ENCODE measurements around the gene MECP2.
"Not testable (repeated sequence)": the region's sequence is repeated elsewhere in the genome, so short reads cannot be mapped to it uniquely, and the experiment has no call there.

The MECP2 gene

DNA sequence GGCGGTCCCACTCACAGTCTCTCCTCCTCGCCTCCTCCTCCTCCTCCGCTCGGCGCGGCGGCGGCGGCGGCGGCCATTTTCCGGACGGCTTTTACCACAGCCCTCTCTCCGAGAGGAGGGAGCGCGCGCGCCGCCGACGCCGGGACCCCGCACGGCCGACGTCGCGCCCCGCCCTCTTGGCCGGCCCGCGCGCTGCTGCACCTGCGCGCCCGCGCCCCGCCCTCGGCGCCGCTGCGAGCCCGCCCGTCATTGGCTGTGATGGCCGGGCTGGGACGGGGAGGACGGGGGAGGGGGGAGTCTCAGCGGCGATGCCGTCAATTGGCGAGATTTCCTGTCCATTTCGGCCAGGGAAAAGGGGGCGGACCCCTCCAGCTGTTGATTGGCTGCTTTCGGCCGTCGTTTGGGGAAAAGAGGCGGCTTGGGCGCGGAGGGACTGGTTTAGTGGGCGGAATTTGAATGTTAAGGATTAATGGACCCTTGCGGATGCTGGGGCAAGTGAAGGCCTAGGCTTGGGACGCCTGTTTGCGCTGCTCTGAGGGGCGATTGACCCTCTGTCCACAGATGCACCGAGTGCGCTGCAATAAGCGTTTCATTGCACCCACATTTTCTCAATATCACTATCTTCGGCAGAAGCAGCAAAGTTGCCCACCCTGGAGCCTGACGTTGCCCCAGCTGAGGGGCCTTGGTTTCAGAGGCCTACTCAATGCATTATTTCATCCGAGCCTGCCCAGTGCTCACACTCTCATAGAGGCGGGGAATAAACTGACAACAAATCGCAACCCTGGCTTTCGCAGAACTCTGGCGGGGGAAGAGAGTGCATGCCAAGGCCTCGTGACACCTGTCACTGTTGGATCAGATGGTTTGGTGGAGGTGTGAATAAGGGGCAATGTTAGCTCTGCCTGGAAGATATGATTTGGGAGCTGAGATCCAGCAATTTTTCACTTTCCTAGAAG, at the start of gene MECP2:
Gene MECP2, minus strand, starts transcription at position 129 of the 953 bp plus-strand sequence.
- Mint-ChIP-seq H3K4me1 (peaks cover 21 to 29% of the 10 kb centered on the region in 2 donors), H3K27me3 (peaks cover 4 to 7% of the 10 kb centered on the region in 2 donors), H3K27ac (peak within 1 kb of the TSS; percentile 98), H3K4me3 (peak within 1 kb of the TSS; percentile 93 to 95), H3K9me3 (no peaks in the 10 kb centered on the region), H3K36me3 (peaks cover 4 to 14% of the 10 kb centered on the region in 2 donors)
- peak; percentile 88 for DNase-seq
- ATAC-seq (replicated peaks): peak; percentile 86 to 90

DNA sequence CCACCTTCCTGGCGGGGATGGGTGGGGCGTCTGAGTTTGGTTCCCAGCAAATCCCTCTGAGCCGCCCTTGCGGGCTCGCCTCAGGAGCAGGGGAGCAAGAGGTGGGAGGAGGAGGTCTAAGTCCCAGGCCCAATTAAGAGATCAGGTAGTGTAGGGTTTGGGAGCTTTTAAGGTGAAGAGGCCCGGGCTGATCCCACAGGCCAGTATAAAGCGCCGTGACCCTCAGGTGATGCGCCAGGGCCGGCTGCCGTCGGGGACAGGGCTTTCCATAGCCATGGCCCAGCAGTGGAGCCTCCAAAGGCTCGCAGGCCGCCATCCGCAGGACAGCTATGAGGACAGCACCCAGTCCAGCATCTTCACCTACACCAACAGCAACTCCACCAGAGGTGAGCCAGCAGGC, 46.5 kb upstream of the MECP2 start, which contains the start of gene OPN1LW:
Gene OPN1LW, plus strand, starts transcription at position 234 of the 400 bp plus-strand sequence. Its CDS starts 41 bp downstream, at position 275.
- ATAC-seq (replicated peaks); H3K9me3 Mint-ChIP-seq; DNase-seq; H3K4me3 Mint-ChIP-seq; H3K27me3 Mint-ChIP-seq; H3K4me1 Mint-ChIP-seq; H3K36me3 Mint-ChIP-seq; H3K27ac Mint-ChIP-seq: not testable (repeated sequence)

DNA sequence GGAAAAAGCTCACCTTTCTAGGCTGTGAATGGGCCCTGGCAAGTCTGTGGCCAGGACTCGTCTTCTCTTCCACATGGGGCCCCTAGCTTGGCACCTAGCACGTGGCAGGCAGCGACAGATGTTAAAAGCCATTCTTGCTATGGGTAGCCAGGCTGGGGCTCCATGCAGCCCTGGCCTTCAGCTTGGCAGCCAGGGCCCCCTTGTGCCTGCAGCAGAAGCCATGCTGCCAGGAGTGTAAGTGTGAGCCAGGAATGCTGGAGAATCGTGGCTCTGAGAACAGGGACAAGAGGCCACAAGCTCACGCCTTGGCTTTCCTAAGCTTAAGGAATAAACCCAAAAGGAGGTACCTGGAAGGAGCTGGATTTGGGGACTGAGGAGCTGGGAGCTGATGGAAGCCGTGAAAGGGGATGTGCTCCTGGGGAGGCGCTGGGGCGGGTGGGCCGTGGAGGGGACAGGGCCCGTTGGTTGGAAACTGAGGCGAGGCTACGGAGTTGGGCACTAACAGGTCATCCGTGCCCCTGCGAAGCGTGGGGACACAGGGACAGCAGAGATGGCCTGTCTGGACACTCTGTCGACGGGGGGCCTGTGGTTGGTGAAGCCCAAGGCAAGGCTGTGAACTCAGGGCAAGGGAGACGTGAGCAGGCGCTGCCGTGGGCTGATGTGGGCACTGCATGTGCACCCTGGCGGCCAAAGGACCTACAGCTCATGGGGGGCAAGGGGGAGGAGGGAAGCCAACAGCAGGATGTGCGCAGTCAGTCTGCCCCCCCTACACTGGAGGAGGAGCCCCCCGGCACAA, 45.6 kb upstream of the MECP2 start:
- no peaks in the 10 kb centered on the region for H3K9me3 Mint-ChIP-seq
- H3K27ac Mint-ChIP-seq: no peak overlapping the region
- H3K27me3 Mint-ChIP-seq: no peaks in the 10 kb centered on the region
- peaks cover 0 to 2% of the 10 kb centered on the region in 2 donors for H3K4me1 Mint-ChIP-seq
- no peak overlapping the region for H3K4me3 Mint-ChIP-seq
- no peak for ATAC-seq (replicated peaks)
- H3K36me3 Mint-ChIP-seq: no peaks in the 10 kb centered on the region
- no peak for DNase-seq

DNA sequence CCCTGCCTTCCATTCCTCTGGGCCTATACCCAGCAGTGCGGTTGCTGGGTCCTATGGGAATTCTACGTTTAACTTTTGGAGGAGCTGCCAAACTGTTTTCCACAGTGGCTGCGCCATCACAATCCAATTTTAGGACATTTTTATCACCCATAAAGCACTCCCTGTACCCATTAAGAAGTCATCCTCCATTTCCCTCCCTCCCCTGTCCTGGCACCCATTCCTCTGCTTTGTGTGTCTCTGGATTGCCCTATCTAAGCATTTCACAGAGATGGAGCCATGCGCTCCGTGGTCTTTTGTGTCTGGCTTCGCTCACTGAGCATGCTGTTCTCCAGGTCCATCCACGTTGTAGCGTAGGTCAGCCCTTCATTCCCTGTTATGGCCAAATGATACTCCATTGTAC, 44.9 kb upstream of the MECP2 start:
- Mint-ChIP-seq H3K4me3 (no peak overlapping the region), H3K36me3 (no peaks in the 10 kb centered on the region), H3K27me3 (no peaks in the 10 kb centered on the region), H3K9me3 (no peaks in the 10 kb centered on the region), H3K27ac (no peak overlapping the region), H3K4me1 (peaks cover 0 to 2% of the 10 kb centered on the region in 2 donors)
- ATAC-seq (replicated peaks): no peak
- no peak for DNase-seq

DNA sequence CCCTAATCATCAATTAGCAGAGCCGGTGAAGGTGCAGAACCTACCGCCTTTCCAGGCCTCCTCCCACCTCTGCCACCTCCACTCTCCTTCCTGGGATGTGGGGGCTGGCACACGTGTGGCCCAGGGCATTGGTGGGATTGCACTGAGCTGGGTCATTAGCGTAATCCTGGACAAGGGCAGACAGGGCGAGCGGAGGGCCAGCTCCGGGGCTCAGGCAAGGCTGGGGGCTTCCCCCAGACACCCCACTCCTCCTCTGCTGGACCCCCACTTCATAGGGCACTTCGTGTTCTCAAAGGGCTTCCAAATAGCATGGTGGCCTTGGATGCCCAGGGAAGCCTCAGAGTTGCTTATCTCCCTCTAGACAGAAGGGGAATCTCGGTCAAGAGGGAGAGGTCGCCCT, 43.2 kb upstream of the MECP2 start:
- H3K4me1 Mint-ChIP-seq: peaks cover 4 to 5% of the 10 kb centered on the region in 2 donors
- no peaks in the 10 kb centered on the region for H3K27me3 Mint-ChIP-seq
- H3K4me3 Mint-ChIP-seq: no peak overlapping the region
- no peak overlapping the region for H3K27ac Mint-ChIP-seq
- H3K36me3 Mint-ChIP-seq: no peaks in the 10 kb centered on the region
- no peak for DNase-seq
- no peaks in the 10 kb centered on the region for H3K9me3 Mint-ChIP-seq
- ATAC-seq (replicated peaks): no peak

DNA sequence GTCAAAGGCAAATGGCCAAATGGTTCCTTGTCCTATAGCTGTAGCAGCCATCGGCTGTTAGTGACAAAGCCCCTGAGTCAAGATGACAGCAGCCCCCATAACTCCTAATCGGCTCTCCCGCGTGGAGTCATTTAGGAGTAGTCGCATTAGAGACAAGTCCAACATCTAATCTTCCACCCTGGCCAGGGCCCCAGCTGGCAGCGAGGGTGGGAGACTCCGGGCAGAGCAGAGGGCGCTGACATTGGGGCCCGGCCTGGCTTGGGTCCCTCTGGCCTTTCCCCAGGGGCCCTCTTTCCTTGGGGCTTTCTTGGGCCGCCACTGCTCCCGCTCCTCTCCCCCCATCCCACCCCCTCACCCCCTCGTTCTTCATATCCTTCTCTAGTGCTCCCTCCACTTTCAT, 42.7 kb upstream of the MECP2 start:
- Mint-ChIP-seq H3K36me3 (no peaks in the 10 kb centered on the region), H3K9me3 (no peaks in the 10 kb centered on the region), H3K4me1 (peaks cover 6 to 9% of the 10 kb centered on the region in 2 donors), H3K4me3 (no peak overlapping the region), H3K27me3 (no peaks in the 10 kb centered on the region), H3K27ac (no peak overlapping the region)
- DNase-seq: no peak
- ATAC-seq (replicated peaks): no peak

DNA sequence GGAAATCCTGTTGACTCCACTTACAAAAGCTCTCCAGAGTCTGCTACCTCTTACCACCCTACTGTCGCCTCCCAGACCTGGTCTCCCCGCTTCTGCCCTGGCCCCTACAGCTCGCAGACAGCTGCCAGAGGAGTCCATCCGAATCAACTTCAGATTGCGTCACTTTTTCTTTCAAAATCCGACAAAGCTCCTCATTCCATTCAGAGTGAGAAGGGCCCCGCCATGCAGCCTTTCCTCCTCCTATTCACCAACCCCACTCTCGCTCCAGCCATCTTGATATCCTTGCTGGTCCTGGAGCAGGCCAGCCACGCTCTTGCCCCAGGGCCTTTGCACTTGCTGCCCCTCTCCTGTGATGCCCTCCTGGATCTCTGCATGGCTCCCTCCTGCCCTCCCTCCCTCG, 41.3 kb upstream of the MECP2 start:
- Mint-ChIP-seq H3K4me1 (peaks cover 6 to 9% of the 10 kb centered on the region in 2 donors), H3K9me3 (no peaks in the 10 kb centered on the region), H3K4me3 (no peak overlapping the region), H3K36me3 (no peaks in the 10 kb centered on the region), H3K27ac (no peak overlapping the region), H3K27me3 (no peaks in the 10 kb centered on the region)
- no peak for DNase-seq
- no peak for ATAC-seq (replicated peaks)

DNA sequence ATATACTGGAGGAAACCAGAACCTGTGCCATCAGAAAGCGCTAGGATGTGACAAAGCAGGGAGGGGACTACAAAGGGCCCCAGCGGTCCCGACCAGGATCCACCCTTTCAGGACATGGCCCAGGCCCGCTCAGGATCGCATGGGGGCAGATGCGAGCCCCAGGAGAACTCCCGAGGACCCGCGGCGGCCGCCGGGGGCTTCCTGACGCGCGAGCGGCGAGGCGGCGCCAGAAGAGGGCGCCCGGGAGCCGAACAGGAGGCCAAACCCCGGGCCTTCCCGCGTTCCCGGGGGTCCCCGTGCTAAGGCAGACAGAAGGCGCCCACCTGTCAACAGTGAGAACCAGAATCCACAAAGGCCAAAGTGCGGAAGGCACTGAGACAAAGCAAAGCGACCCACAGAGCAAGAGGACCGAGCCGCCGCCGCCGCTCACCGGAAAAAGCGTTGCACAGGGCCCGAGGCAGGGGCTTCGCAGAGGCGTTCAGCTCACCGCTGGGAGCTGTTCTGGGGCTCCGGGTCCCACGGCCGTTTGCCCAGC, 39.2 kb upstream of the MECP2 start:
- H3K9me3 Mint-ChIP-seq: no peaks in the 10 kb centered on the region
- peak; percentile 72 to 84 for ATAC-seq (replicated peaks)
- H3K36me3 Mint-ChIP-seq: no peaks in the 10 kb centered on the region
- no peaks in the 10 kb centered on the region for H3K27me3 Mint-ChIP-seq
- peak overlapping the region; percentile 87 to 89 for H3K4me3 Mint-ChIP-seq
- peak overlapping the region; percentile 85 for H3K27ac Mint-ChIP-seq
- DNase-seq: peak; percentile 47
- peaks cover 4 to 9% of the 10 kb centered on the region in 2 donors for H3K4me1 Mint-ChIP-seq

DNA sequence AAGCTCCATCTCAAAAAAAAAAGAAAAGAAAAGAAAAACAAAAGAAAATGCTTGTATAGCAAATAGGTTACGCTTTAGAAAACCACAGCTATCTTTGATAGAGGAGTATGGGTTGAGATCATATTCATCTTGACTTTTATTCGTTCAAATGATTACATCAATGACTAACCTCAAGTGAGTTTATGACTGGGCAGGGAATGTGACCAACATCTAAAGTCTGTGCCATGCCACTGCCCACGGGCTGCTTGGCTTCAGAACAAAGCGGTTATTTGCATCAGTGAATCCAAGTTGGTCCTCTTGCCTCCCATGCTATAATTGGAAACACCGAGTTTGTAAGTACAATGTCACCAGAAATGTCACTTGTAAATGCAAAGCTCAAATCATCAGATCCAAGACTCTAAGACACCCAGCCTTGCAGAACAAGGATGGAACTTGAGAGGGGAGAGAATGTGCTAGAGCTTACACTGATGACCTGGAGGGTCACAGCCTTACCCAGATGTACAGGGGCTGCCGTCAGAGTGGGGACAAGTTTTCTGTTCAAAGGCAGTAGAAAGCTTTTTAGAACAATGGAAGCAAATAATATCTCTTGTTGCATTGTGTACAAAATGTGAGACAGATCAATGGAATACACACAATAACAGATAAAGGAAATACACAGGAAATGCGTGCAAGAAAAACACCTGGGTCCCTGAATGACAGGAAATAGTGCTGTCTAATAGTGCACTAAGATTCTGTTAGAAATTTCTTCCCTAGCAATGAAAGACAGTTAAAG, 38.1 kb upstream of the MECP2 start:
- DNase-seq: peak; percentile 6
- H3K36me3 Mint-ChIP-seq: no peaks in the 10 kb centered on the region
- H3K4me1 Mint-ChIP-seq: peaks cover 4 to 9% of the 10 kb centered on the region in 2 donors
- peak overlapping the region in 1 of 2 donors; percentile 89 for H3K4me3 Mint-ChIP-seq
- ATAC-seq (replicated peaks): peak; percentile 61 to 71
- no peak overlapping the region for H3K27ac Mint-ChIP-seq
- H3K9me3 Mint-ChIP-seq: no peaks in the 10 kb centered on the region
- no peaks in the 10 kb centered on the region for H3K27me3 Mint-ChIP-seq

DNA sequence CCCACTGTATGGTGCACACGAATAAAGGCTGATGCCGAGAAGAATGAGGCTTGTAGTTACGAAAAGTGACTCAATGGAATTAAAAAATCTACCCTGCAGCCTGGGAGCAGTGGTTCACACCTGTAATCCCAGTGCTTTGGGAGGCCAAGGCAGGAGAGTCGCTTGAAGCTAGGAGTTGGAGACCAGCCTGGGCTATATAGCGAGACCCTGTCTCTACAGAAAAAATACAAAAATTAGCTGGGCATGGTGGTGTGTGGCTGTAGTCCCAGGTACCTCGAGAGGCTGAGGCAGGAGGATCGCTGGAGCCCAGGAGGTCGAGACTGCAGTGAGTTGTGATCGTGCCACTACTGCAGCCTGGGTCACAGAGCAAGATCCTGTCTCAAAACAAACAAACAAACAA, 34.8 kb upstream of the MECP2 start:
- H3K27ac Mint-ChIP-seq: no peak overlapping the region
- ATAC-seq (replicated peaks) (no peak), DNase-seq (no peak)
- H3K4me3 Mint-ChIP-seq: no peak overlapping the region
- no peaks in the 10 kb centered on the region for H3K36me3 Mint-ChIP-seq
- H3K27me3 Mint-ChIP-seq: no peaks in the 10 kb centered on the region
- peaks cover 4 to 9% of the 10 kb centered on the region in 2 donors for H3K4me1 Mint-ChIP-seq
- no peaks in the 10 kb centered on the region for H3K9me3 Mint-ChIP-seq

DNA sequence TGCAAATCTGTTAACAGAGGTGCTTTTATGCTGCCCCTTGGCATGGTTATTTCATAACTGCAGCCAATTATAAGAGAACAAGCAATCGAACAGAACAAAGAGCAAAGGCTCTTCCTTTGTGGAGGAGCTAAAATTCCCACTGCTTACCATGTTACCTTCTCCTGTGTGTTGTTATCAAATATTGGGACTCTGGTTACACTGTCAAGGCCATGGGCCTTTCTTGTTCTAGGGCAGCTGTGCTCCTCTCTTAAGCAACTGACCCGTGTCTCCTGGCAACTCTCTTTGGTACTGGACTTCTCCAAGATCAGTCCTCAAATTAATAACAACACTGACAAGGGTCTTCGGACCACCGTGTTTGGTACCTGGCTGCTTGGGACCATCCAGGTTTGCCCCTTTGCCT, 34.4 kb upstream of the MECP2 start:
- no peaks in the 10 kb centered on the region for H3K27me3 Mint-ChIP-seq

DNA sequence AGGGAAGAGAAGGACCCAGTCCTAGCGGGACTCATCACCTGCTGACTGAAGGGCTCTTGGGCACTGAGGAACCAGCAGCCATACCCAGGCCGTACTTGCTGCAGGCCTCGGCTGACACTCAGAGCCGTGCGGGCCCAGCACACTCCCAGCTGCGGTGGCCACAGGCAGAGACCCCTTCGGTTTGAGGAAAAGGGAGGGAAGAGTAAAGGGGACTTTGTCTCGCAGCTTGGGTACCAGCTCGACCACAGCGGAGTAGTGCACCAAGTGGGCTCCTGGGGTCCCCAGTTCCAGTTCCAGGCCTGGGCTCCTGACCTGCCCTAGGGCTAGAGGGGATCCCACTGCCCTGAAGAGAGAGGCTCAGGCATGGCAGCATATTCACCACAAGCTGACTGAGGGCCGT, 28.6 kb upstream of the MECP2 start:
- H3K4me1 Mint-ChIP-seq: peaks cover 5 to 15% of the 10 kb centered on the region in 2 donors
- H3K27me3 Mint-ChIP-seq: no peaks in the 10 kb centered on the region
- H3K4me3 Mint-ChIP-seq: no peak overlapping the region
- ATAC-seq (replicated peaks): no peak
- DNase-seq: no peak
- peaks cover 0 to 3% of the 10 kb centered on the region in 2 donors for H3K9me3 Mint-ChIP-seq
- no peaks in the 10 kb centered on the region for H3K36me3 Mint-ChIP-seq
- no peak overlapping the region for H3K27ac Mint-ChIP-seq

More for the DNA sequence above, 34.4 kb upstream of the MECP2 start:
- ATAC-seq (replicated peaks): no peak
- Mint-ChIP-seq H3K4me1 (peaks cover 4 to 9% of the 10 kb centered on the region in 2 donors), H3K9me3 (no peaks in the 10 kb centered on the region), H3K4me3 (no peak overlapping the region), H3K36me3 (no peaks in the 10 kb centered on the region), H3K27ac (no peak overlapping the region)
- no peak for DNase-seq

DNA sequence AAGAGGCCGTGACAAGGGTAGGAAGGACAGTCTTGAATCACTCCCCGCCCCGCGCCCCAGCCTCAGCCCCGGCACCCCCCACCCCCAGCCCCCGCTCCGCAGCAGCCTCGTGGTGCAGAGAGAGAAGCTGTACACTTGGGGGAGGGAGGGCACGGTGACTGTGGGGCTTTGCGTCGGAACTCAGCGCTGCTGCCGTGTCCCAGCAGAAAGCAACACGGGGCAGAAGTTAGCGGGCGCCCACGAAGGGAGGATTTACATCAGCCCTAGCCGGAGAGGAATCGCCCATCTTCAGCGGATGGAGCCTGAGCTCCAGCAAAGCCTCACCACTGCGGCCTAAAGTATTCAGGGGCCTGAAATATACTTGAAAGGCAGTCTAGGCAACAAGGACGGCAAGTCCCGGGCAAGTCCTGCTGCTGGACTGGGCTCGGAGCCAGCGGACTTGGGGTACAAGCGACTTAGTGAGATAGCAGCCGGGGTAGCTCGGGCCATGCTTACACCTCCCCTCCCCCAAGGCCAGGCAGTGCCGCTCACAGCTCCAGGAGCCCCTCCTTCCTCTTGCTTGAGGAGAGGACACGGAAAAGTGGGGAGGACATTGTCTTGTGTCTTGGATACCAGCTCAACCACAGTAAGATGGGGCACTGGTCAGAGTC, 28.0 kb upstream of the MECP2 start:
- ATAC-seq (replicated peaks): no peak
- H3K27ac Mint-ChIP-seq: peak overlapping the region; percentile 47
- peaks cover 0 to 3% of the 10 kb centered on the region in 2 donors for H3K9me3 Mint-ChIP-seq
- no peak overlapping the region for H3K4me3 Mint-ChIP-seq
- no peaks in the 10 kb centered on the region for H3K36me3 Mint-ChIP-seq
- DNase-seq: no peak
- H3K27me3 Mint-ChIP-seq: no peaks in the 10 kb centered on the region
- peaks cover 5 to 15% of the 10 kb centered on the region in 2 donors for H3K4me1 Mint-ChIP-seq
